Fibroblast of the conjunctiva (primary cell): Measurements from ENCODE around the gene ELMO3.

Experiments
- DNase-seq: peaks from one replicate; pipeline ENCODE4 v3.0.0-alpha.2; 2010; ENCODE audit warnings: low read depth

ELMO3 gene

GRCh38 chr16:67199011-67199807 is at the start of gene ELMO3:
ELMO3 (plus strand) TSS chr16:67199131; CDS start chr16:67199327, 196 bp downstream.
- no peak for DNase-seq

- no peak for DNase-seq
Measured at GRCh38 chr16:67149276-67150046, 49.5 kb upstream of the ELMO3 start.

GRCh38 chr16:67150047-67150832 is 48.7 kb upstream of the ELMO3 start:
- peak; percentile 47 for DNase-seq

- peak; percentile 41 for DNase-seq
Measured at GRCh38 chr16:67150833-67151396, 48.0 kb upstream of the ELMO3 start, which contains the start of gene B3GNT9. B3GNT9 (minus strand) TSS chr16:67150998; CDS start chr16:67150485, 513 bp downstream.

GRCh38 chr16:67151431-67152097 is 47.4 kb upstream of the ELMO3 start:
- no peak for DNase-seq

- no peak for DNase-seq
Measured at GRCh38 chr16:67154578-67155294, 44.2 kb upstream of the ELMO3 start.

GRCh38 chr16:67155295-67156142 is 43.4 kb upstream of the ELMO3 start:
- DNase-seq = peak; percentile 37

GRCh38 chr16:67156143-67156844 is 42.6 kb upstream of the ELMO3 start:
- DNase-seq = no peak

- no peak for DNase-seq
Measured at GRCh38 chr16:67157106-67157748, 41.7 kb upstream of the ELMO3 start.

- DNase-seq = no peak
Measured at GRCh38 chr16:67157892-67158635, 40.9 kb upstream of the ELMO3 start.

GRCh38 chr16:67158637-67159600 is 40.0 kb upstream of the ELMO3 start:
- no peak for DNase-seq

- DNase-seq = no peak
Measured at GRCh38 chr16:67161595-67162058, 37.3 kb upstream of the ELMO3 start.

GRCh38 chr16:67162506-67163163 is 36.3 kb upstream of the ELMO3 start:
- DNase-seq = no peak

- DNase-seq = no peak
Measured at GRCh38 chr16:67163164-67163998, 35.5 kb upstream of the ELMO3 start.

- no peak for DNase-seq
Measured at GRCh38 chr16:67163999-67164558, 34.9 kb upstream of the ELMO3 start.
